Transverse colon (tissue), 4 donors: ENCODE data around the gene DSCAM. TPM values are rescaled to one million over a fixed set of nuclear protein-coding genes. Genes with fewer than 3 reads are reported as not detected.

ENCODE experiments used
- DNase-seq: peaks from one replicate; pipeline ENCODE4 v3.0.0-alpha.2; 2019
- H3K27ac ChIP-seq, 4 donors: fragments of 200-600 bp; sonication (generic); 2 replicates each; pipeline ENCODE4 v1.5.1; 2016 to 2018; ENCODE audit warnings: inconsistent platforms in 4 of 4
- H3K27me3 ChIP-seq: fragments of 200-600 bp; sonication (generic); 2 replicates; pipeline ENCODE4 v1.5.1; 2017; ENCODE audit warnings: inconsistent platforms
- H3K36me3 ChIP-seq, 4 donors: fragments of 200-600 bp; sonication (generic); 2 replicates each; pipeline ENCODE4 v1.5.1; 2017 to 2019; ENCODE audit warnings: inconsistent platforms in 4 of 4
- H3K4me1 ChIP-seq, 4 donors: fragments of 200-600 bp; sonication (generic); 2 replicates each; pipeline ENCODE4 v1.5.1; 2017 to 2020; ENCODE audit warnings: inconsistent platforms in 4 of 4
- H3K4me3 ChIP-seq, 4 donors: fragments of 200-600 bp; sonication (generic); 1 replicate in 1 of 4; 2 replicates in 3 of 4; pipeline versions ENCODE4 v1.5.1 to v1.6.1; 2017 to 2019; ENCODE audit warnings: inconsistent platforms in 4 of 4
- H3K9me3 ChIP-seq, 2 donors: fragments of 200-600 bp; sonication (generic); 2 replicates each; pipeline ENCODE4 v1.5.1; 2017 to 2019; ENCODE audit warnings: inconsistent platforms in 2 of 2
- CTCF ChIP-seq, 5 experiments: fragments of 200-600 bp in 3 of 5; fragments of 450-650 bp in 2 of 5; sonication (generic) in 3 of 5; IDR thresholded peaks; 1 replicate in 2 of 5; 2 replicates in 3 of 5; pipeline ENCODE4 v1.5.1; 2016 to 2017; ENCODE audit warnings: antibody characterized with exemption in 5 of 5, inconsistent platforms in 3 of 5, mild to moderate bottlenecking in 2 of 5, moderate library complexity in 1 of 5
- EP300 ChIP-seq: sonication (generic); formaldehyde crosslinking; IDR thresholded peaks from one replicate; pipeline ENCODE4 v1.6.1; 2017; ENCODE audit warnings: antibody characterized with exemption, low read depth
- POLR2A ChIP-seq: fragments of 450-650 bp; IDR thresholded peaks from one replicate; pipeline ENCODE4 v1.6.1; 2016; ENCODE audit warnings: antibody characterized with exemption, mild to moderate bottlenecking, moderate library complexity
- POLR2AphosphoS5 ChIP-seq, 3 donors: sonication (generic); formaldehyde crosslinking; IDR thresholded peaks; one replicate each; pipeline ENCODE4 v1.6.1; 2016; ENCODE audit warnings: antibody characterized with exemption in 3 of 3
- WGBS, 2 donors: methylation state at CpG; one replicate each; pipeline ENCODE4 v1.1.5; 2018; ENCODE audit warnings: low coverage in 1 of 2; 5-methylcytosine and 5-hydroxymethylcytosine counted together
- in situ Hi-C, 4 donors: fragments of 200-750 bp; cut with MboI; loops; one replicate each; pipeline versions ENCODE4 v1.15.0 to v1.15.1; 2017; ENCODE audit warnings: low sequenced_read_pairs in 3 of 4, low pct_ligation_motif_present in 1 of 4, low pct_unique_long_range_greater_than_20kb in 1 of 4
- intact Hi-C: fragments of 100-400 bp; cut with DNase I; formaldehyde crosslinking; loops from one replicate; pipeline ENCODE4 v1.15.1; 2023; ENCODE audit warnings: low total_unique reads
- total RNA-seq, 4 donors: library from RNA; depleted of rRNA; stranded (reverse); fragments of >200 nt; gene quantifications; one replicate each; pipeline ENCODE4 v1.1.0, GENCODE V29; 2016

DSCAM gene
- total RNA-seq, 4 donors from 2014 or later: 0.16 TPM; not detected in 3

DNA sequence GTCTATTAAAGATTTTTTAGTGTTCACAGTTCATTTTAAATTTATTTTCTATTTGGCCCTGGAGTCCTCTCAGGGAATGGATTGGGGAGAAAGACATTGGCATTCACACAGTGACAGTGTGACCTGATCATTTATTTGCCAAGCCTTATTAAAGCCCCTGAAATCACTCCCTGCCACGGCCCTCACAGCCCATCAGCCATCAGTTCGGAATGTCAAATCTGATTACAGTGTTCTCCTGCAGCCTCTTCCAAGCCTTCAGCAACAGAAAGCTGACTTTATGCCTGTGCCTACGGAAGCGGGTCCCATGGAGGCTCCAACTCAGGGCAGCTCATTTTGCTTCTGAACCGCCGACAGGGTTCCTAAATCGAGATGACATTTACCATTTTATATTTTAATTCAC is 451.2 kb downstream of the DSCAM start:
- no peak for DNase-seq
- H3K4me3 ChIP-seq: no peak overlapping the region
- no peaks in the 10 kb centered on the region for H3K36me3 ChIP-seq
- no peak for TF ChIP-seq CTCF (IDR thresholded peaks at IDR 0.05)
- TF ChIP-seq POLR2AphosphoS5 (IDR thresholded peaks at IDR 0.05): no peak
- TF ChIP-seq POLR2A: no peak
- TF ChIP-seq EP300: no peak
- in situ Hi-C loops: loop anchor here in 1 of 4 donors (25.0 kb wide), 1 partner anchor 258 kb away; no protein-coding TSS in a partner anchor
- intact Hi-C loops: no loop called here
- WGBS, 2 donors: 84 to 88% methylated on average over 6 to 7 of the region's 7 CpGs
- no peaks in the 10 kb centered on the region for H3K9me3 ChIP-seq
- no peaks in the 10 kb centered on the region for H3K4me1 ChIP-seq
- H3K27me3 ChIP-seq: no peaks in the 10 kb centered on the region
- no peak overlapping the region for H3K27ac ChIP-seq

DNA sequence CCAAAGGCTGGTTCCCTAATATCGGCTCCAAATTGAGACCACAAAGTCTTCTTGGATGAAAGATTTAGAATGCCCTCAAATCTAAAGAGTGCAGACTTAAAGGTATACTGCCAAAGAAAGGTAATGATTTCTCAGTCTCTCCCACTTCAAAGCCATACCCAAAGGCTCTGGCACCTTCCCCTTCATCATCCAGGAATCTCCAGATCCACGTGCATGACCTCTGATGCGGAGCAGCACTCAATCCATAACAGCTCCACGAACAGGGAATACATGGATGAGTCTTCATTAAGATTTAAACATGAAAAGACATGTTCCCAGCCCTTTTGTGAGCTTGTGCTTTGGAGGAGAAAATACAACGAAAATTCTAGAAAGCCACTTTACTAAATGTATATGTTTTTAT is 453.9 kb downstream of the DSCAM start:
- intact Hi-C loops: no loop called here
- in situ Hi-C loops: loop anchor here in 1 of 4 donors (25.0 kb wide), 1 partner anchor 256 kb away; no protein-coding TSS in a partner anchor
- no peak for TF ChIP-seq POLR2AphosphoS5 (IDR thresholded peaks at IDR 0.05)
- TF ChIP-seq CTCF (IDR thresholded peaks at IDR 0.05): no peak
- TF ChIP-seq POLR2A: no peak
- no peak for TF ChIP-seq EP300
- Histone ChIP-seq H3K36me3 (no peaks in the 10 kb centered on the region), H3K27me3 (no peaks in the 10 kb centered on the region), H3K4me3 (no peak overlapping the region), H3K9me3 (no peaks in the 10 kb centered on the region), H3K27ac (no peak overlapping the region), H3K4me1 (no peaks in the 10 kb centered on the region)
- DNase-seq: no peak
- 66 to 79% methylated on average over 4 to 5 of the region's 5 CpGs for WGBS, 2 donors

DNA sequence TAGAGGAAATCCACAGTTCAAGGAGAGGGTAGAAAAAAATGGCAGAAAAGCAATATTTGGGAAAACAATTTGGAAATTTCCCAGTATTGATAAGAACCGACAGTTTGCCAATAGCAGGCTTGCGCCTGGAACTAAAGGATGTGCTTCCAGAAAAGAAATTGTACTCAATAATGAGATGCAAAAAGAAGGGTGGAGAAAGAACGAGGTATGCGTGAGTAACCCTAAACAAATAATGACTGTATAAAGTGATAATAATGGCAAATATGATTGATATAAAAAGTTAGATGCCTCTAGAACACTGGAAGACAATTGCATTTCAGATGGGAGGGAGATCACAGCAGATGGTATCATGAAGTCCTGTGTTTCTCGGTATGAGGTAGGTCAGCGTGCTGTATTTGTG is 458.9 kb downstream of the DSCAM start:
- 64 to 70% methylated on average over 6 of the region's 6 CpGs for WGBS, 2 donors
- in situ Hi-C loops: loop anchor here in 1 of 4 donors (25.0 kb wide), 1 partner anchor 251 kb away; no protein-coding TSS in a partner anchor
- Histone ChIP-seq H3K36me3 (no peaks in the 10 kb centered on the region), H3K4me1 (no peaks in the 10 kb centered on the region), H3K27me3 (peaks cover 3% of the 10 kb centered on the region), H3K9me3 (no peaks in the 10 kb centered on the region), H3K4me3 (no peak overlapping the region), H3K27ac (no peak overlapping the region)
- no peak for DNase-seq
- no peak for TF ChIP-seq POLR2AphosphoS5 (IDR thresholded peaks at IDR 0.05)
- no peak for TF ChIP-seq EP300
- no peak for TF ChIP-seq CTCF (IDR thresholded peaks at IDR 0.05)
- no peak for TF ChIP-seq POLR2A
- intact Hi-C loops: no loop called here

- Histone ChIP-seq H3K36me3 (no peaks in the 10 kb centered on the region), H3K4me3 (no peak overlapping the region), H3K9me3 (no peaks in the 10 kb centered on the region), H3K4me1 (no peaks in the 10 kb centered on the region), H3K27me3 (peaks cover 3% of the 10 kb centered on the region), H3K27ac (no peak overlapping the region)
- in situ Hi-C loops: loop anchor here in 1 of 4 donors (25.0 kb wide), 1 partner anchor 250 kb away; no protein-coding TSS in a partner anchor
- DNase-seq: no peak
- intact Hi-C loops: no loop called here
- TF ChIP-seq CTCF (IDR thresholded peaks at IDR 0.05): no peak
- TF ChIP-seq POLR2A: no peak
- no peak for TF ChIP-seq POLR2AphosphoS5 (IDR thresholded peaks at IDR 0.05)
- TF ChIP-seq EP300: no peak
- 32 to 55% methylated on average over 2 of the region's 2 CpGs for WGBS, 2 donors
These were observed 459.8 kb downstream of the DSCAM start for GRCh38 chr21:40386981-40387747.
